Measurements from ENCODE around the gene DVL1.

The DVL1 gene

GRCh38 chr1:1355416-1355815 lies 6.2 kb upstream of the DVL1 start:
- DNase-seq (ENCODE audit: low read depth): no peak

DNA sequence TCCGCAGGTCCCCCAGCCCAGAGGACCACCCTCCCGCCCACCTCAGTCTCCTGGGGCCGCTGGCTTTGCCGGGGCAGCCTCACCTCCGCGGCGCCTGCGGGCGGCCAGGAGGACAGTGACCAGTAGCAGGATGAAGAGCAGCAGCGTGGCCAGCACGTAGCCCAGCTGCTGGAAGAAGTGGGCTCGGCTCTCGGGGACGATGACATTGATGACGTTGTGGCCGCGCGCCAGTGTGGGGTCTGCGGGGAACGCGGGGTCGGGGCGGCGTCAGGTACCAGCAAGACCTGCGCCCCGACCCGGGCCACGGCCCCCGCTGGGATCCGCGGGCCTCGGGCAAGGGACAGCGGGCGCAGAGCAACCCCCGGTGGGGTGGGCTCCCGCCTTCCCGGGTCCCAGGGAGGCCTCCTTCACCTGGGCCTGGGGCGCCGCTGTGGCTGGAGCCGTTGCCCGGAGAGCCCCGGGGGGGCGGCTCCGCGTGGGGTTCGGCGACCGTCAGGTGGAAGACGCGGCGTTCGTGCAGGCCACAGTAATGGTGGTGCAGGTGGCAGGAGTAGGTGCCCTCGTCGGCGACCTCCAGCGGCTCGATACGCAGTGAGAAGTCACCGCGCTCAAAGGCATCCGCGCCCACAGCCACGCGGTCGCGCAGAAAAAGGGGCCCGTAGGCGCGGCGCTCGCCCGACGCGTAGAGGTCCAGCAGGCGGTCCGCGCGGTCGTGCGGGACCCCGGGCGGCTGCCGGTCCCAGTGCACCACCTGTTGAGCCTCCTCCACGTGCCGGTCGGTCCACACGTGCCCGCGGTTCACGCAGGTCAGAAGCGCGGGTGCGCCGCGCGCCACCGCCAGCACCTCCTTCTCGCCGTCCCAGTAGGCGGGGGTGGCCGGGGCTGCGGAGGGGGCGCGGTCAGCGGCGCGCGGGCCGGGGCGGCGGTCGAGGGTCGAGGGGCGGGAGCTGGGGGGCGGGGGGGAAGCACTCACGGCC lies 5.3 kb upstream of the DVL1 start:
- DNase-seq (ENCODE audit: low read depth): no peak

DNA sequence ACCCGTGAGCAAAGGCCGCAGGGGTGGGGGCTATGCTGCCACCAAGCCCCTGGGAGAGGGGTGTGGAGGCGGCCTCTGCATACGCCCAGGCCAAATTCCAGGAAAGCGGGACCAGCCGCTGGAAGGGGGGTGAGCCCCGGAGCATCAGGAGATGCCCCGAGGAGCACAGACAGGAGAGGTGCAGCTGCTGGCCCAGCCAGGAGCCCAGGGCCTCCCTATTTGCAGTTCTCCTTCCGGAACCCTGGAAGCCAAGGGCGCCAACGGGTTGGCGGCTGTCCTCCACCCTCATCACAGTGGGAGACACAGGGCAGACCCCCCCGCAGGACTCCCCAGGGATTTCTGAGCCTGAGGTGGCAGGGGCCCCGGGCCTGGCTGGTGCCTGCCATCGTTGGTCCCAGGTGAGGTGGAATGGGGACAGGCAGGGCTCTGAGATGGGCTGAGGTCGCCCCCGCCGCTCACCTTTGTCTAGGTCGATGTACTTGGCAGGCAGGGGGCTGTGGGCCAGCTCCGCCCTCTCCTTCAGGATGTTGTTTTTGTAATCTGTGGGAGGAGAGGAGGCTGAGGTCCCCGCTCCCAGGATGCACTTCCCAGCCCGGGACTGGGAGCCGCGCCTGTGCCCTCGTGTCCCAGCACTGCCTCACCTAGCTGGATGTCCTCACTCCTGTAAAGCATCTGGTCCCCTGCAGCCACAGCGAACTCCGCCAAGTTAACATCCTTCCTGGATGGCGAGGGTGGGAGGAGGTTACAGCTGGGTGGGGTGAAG lies 4.4 kb upstream of the DVL1 start:
- DNase-seq (ENCODE audit: low read depth): no peak

- no peak for DNase-seq (ENCODE audit: low read depth)
Measured at GRCh38 chr1:1352786-1353388, 3.7 kb upstream of the DVL1 start.

GRCh38 chr1:1351511-1352427 lies 2.6 kb upstream of the DVL1 start:
- DNase-seq (ENCODE audit: low read depth): no peak

DNA sequence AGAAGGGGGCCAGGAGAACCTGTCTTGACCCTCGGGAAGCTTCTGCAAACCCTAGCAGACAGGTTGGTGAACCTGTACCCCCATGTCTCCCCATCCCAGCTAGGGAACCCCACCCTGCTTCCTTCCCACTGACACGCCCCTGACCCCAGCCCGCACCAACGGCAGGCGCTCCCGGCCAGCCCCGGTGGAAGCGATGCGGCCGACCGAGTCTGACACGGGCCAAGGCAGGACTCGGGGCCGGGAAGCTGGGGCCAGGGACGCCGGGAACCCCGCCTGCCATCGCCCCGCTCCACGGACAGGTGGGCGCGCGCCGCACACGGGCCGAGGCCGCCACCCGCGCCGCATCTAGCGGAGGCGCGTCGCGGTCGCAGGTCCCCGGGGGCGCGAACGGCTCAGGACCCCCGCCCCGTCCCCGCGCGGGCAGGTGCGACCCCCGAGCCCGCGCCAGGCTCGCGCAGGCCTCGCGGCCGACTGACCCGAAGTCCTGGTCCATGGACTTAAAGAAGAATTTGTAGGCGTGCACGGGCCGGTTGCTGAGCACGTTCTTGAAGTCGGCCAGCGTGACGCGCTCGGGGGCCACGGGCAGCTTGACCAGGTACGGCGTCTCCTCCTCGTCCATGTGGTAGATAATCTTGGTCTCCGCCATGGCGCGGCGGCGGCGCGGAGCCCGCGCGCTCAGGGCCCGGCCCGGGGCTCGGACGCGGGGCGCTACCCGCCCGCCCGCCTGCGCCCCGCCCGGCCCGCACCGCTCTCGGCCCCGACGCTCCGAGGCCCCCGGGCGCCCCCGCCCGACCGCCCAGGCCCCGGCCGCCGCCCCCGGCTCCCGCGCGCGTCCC lies 580 bp downstream of the DVL1 start:
- DNase-seq (ENCODE audit: low read depth): no peak

- no peak for DNase-seq (ENCODE audit: low read depth)
Measured at GRCh38 chr1:1347663-1348419, 1.4 kb downstream of the DVL1 start.

DNA sequence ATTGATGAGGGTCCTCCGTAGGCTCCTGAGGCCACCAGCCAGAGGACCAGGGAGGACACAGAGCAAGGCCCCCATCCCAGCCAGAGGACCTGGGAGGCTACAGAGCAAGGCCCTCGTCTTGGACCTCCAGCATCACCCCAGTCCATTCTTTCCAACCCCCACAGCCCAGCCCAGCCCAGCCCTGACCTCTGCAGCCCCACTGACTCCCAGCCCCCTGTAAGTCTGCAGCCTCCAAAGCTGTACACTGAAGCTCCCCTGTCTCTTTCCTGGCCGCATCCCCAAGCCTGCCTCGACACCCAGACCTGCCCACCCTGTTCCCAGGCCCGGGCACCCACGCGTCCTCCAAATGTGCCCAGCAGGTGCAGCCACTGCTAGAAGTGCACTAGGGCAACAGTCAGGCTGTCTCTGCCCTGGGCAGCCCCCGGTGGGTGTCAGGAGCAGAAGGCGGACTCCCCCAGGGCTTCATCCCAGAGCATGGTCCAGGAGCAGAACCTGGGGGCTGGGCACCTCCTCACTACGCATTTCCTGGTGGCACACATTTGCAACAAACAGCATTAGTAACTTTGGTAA lies 2.1 kb downstream of the DVL1 start:
- DNase-seq (ENCODE audit: low read depth): no peak

- no peak for DNase-seq (ENCODE audit: low read depth)
Measured at GRCh38 chr1:1346501-1346890, 2.7 kb downstream of the DVL1 start.

GRCh38 chr1:1345860-1346500 lies 3.2 kb downstream of the DVL1 start:
- DNase-seq (ENCODE audit: low read depth): no peak

- DNase-seq (ENCODE audit: low read depth): no peak
Measured at GRCh38 chr1:1345384-1345783, 3.8 kb downstream of the DVL1 start.

GRCh38 chr1:1344655-1345361 lies 4.4 kb downstream of the DVL1 start:
- DNase-seq (ENCODE audit: low read depth): no peak

DNA sequence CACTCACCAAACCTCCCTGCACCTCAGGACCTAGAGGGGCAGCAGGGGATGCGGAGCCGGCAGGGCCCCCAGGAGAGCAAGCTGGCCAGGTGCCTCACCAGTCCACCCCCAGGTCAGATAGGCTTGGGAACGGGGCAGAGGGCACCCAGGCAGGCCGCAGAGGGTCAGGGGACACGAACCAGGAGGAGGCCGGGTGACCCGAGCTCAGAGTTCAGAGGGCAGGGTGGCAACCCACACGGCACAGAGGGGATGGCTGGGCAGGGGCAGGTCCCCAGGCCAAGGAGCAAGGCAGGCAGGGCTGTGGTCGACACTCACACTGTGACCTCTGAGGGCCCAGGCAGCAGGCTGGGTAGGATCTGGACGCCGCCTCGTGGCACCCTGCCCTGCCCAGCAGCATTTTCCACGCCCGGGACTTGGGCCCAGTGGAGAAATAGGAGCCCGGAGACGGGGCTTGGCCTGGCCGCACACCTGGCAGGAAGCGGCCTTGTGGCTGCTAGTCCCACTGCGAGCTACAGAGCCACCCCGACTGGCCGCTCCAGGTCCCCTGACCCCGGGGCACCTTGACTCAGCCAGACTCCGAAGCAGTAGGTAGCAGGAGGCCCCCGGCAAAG lies 5.3 kb downstream of the DVL1 start:
- no peak for DNase-seq (ENCODE audit: low read depth)

- DNase-seq (ENCODE audit: low read depth): no peak
Measured at GRCh38 chr1:1342584-1343115, 6.6 kb downstream of the DVL1 start.

GRCh38 chr1:1342061-1342562 lies 7.1 kb downstream of the DVL1 start:
- DNase-seq (ENCODE audit: low read depth): no peak

- no peak for DNase-seq (ENCODE audit: low read depth)
Measured at GRCh38 chr1:1341549-1342021, 7.6 kb downstream of the DVL1 start.

GRCh38 chr1:1340791-1341548 lies 8.2 kb downstream of the DVL1 start:
- no peak for DNase-seq (ENCODE audit: low read depth)
